HEK293T (cell line): Measurements from ENCODE around the gene TWF2.

Experiments
- BHLHE40 ChIP-seq: fragments of 450-650 bp; IDR thresholded peaks from 2 replicates; pipeline ENCODE4 v1.6.1; 2016; ENCODE audit warnings: mild to moderate bottlenecking, moderate library complexity, borderline replicate concordance
- CTBP1 ChIP-seq: fragments of 450-650 bp; IDR thresholded peaks from 2 replicates; pipeline ENCODE4 v1.6.1; 2016; ENCODE audit warnings: borderline replicate concordance
- ELF4 ChIP-seq: fragments of 450-650 bp; IDR thresholded peaks from 2 replicates; pipeline ENCODE4 v1.6.1; 2017; ENCODE audit warnings: antibody characterized with exemption
- FOXM1 ChIP-seq: fragments of 450-650 bp; IDR thresholded peaks from 2 replicates; pipeline ENCODE4 v1.6.1; 2017; ENCODE audit warnings: mild to moderate bottlenecking, borderline replicate concordance
- HDGF ChIP-seq: fragments of 450-650 bp; IDR thresholded peaks from 2 replicates; pipeline ENCODE4 v1.6.1; 2017; ENCODE audit warnings: antibody characterized with exemption, borderline replicate concordance
- LEF1 ChIP-seq: fragments of 450-650 bp; IDR thresholded peaks from 2 replicates; pipeline ENCODE4 v1.6.1; 2017; ENCODE audit warnings: mild to moderate bottlenecking, borderline replicate concordance
- PKNOX1 ChIP-seq: fragments of 450-650 bp; IDR thresholded peaks from 2 replicates; pipeline ENCODE4 v1.6.1; 2016
- SUZ12 ChIP-seq: fragments of 450-650 bp; IDR thresholded peaks from 2 replicates; pipeline ENCODE4 v1.6.1; 2016; ENCODE audit warnings: mild to moderate bottlenecking
- ZNF384 ChIP-seq: fragments of 450-650 bp; IDR thresholded peaks from 2 replicates; pipeline ENCODE4 v1.6.1; 2016

DNA sequence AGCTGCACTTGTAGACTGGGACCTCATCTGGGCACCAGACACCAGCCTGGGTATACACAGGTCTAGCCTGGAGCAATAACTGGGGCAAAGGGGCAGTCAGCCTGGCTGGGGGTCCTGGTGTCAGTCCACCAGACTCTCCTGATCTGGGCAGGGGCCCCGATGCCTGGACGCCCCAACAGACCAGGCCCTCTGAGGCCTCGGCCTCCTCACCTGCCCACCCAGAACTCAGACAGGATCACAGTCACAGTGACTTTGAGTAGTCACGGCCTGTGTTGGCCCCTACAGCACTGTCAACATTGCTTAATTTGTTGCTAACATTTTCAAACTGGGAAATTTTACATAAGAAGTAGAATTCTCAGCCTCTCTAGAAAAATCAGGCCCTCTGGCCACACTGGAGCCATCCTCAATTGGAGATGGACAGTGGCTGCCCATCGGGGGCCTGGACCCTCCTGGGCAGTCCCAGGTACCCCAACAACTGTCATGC is 5.8 kb downstream of the TWF2 start:
- TF ChIP-seq PKNOX1 (no peak), SUZ12 (no peak), FOXM1 (no peak), LEF1 (no peak), CTBP1 (no peak), BHLHE40 (no peak), ELF4 (no peak), HDGF (no peak), ZNF384 (no peak)
